Lung (tissue), 12 donors: ENCODE data around the gene SMTNL1. TPM values are rescaled to one million over a fixed set of nuclear protein-coding genes. Genes with fewer than 3 reads are reported as not detected.
A peak's percentile ranks its signal among the peaks of the same experiment; 100 is the strongest.

Source experiments
- ATAC-seq: fragments of 200-7000 bp; cut with Tn5 transposase; one replicate; pipeline ENCODE4 v1.9.1; 2020; ENCODE audit warnings: moderate number of reproducible peaks; ENCODE audit not compliant: insufficient read depth, low FRiP score
- DNase-seq, 3 donors: peaks; one replicate each; pipeline ENCODE4 v3.0.0-alpha.2; 2013 to 2017
- H3K27ac ChIP-seq, 2 donors: one replicate each; pipeline ENCODE4 v1.5.1; 2013; ENCODE audit warnings: mild to moderate bottlenecking in 2 of 2, moderate library complexity in 2 of 2, control low read depth in 1 of 2, inconsistent platforms in 1 of 2, low read depth in 1 of 2, low read length in 1 of 2
- H3K27me3 ChIP-seq, 3 donors: one replicate each; pipeline ENCODE4 v1.5.1; 2013; ENCODE audit warnings: low read length in 2 of 3; ENCODE audit not compliant: control insufficient read depth in 3 of 3, insufficient read depth in 3 of 3
- H3K36me3 ChIP-seq, 4 donors: one replicate each; pipeline ENCODE4 v1.5.1; 2013; ENCODE audit warnings: low read length in 4 of 4, mild to moderate bottlenecking in 1 of 4, moderate library complexity in 1 of 4; ENCODE audit not compliant: control insufficient read depth in 4 of 4, insufficient read depth in 4 of 4
- H3K4me1 ChIP-seq, 5 donors: one replicate each; pipeline ENCODE4 v1.5.1; 2013; ENCODE audit warnings: low read length in 5 of 5, mild to moderate bottlenecking in 2 of 5, moderate library complexity in 1 of 5; ENCODE audit not compliant: control insufficient read depth in 5 of 5, insufficient read depth in 5 of 5
- H3K4me3 ChIP-seq: one replicate; pipeline ENCODE4 v1.5.1; 2013; ENCODE audit warnings: mild to moderate bottlenecking, control low read depth, moderate library complexity
- H3K9ac ChIP-seq, 2 donors: one replicate each; pipeline ENCODE4 v1.5.1; 2013; ENCODE audit warnings: low read length in 2 of 2, control low read depth in 1 of 2; ENCODE audit not compliant: insufficient read depth in 1 of 2
- H3K9me3 ChIP-seq, 4 donors: one replicate each; pipeline ENCODE4 v1.5.1; 2013; ENCODE audit warnings: low read length in 3 of 4, mild to moderate bottlenecking in 1 of 4, moderate library complexity in 1 of 4; ENCODE audit not compliant: control insufficient read depth in 4 of 4, insufficient read depth in 3 of 4
- CTCF ChIP-seq: IDR thresholded peaks from 2 replicates; pipeline ENCODE4 v1.5.1; 2012; ENCODE audit warnings: mild to moderate bottlenecking; ENCODE audit errors: control extremely low read depth, extremely low read depth
- WGBS, 2 donors: extraction: QIAGEN DNeasy Blood & Tissue Kit; methylation state at CpG; one replicate each; pipeline ENCODE4 v1.1.7; 2013; 5-methylcytosine and 5-hydroxymethylcytosine counted together
- polyA plus RNA-seq, 2 donors: library from polyadenylated mRNA; stranded (reverse); fragments of 200-250 nt; gene quantifications; one replicate each; pipeline ENCODE4 v1.2.1, GENCODE V29; 2013
- total RNA-seq, 2 donors: library from RNA; depleted of rRNA in 1 of 2; stranded (reverse); fragments of >200 nt in 1 of 2; gene quantifications; one replicate each; pipeline ENCODE4 v1.2.1, GENCODE V29; 2014 to 2021
- donor health status: control.
- donor health status: control.
- donor health status: Bipolar disorder and iron deficiency.
- donor health status: healthy.
- donor health status: DM: yes; HTN: yes; CAD: no.

Gene SMTNL1
- total and polyA plus RNA-seq, 4 donors = not detected

GRCh38 chr11:57515332-57516060 is 21.9 kb upstream of the SMTNL1 start, which contains the start of gene SLC43A1:
SLC43A1 (minus strand) TSS chr11:57515702; CDS start chr11:57514111, 1,591 bp downstream.
- peak within 1 kb of the TSS in 1 of 2 donors; percentile 47 for H3K9ac ChIP-seq
- H3K9me3 ChIP-seq = no peaks in the 10 kb centered on the region
- peaks cover 0 to 8% (median 4%) of the 10 kb centered on the region in 5 donors for H3K4me1 ChIP-seq
- peak; percentile 68 for ATAC-seq
- H3K27ac ChIP-seq = peak within 1 kb of the TSS; percentile 15 to 55
- DNase-seq = peak; percentile 63 to 81 (median 66)
- 0% methylated on average over 63 to 66 of the region's 66 CpGs for WGBS, 2 donors
- H3K27me3 ChIP-seq = peaks cover 0 to 4% (median 0%) of the 10 kb centered on the region in 3 donors
- no peaks in the 10 kb centered on the region for H3K36me3 ChIP-seq
- peak within 1 kb of the TSS; percentile 74 for H3K4me3 ChIP-seq
- TF ChIP-seq CTCF = no peak

GRCh38 chr11:57516061-57516443 is 21.3 kb upstream of the SMTNL1 start:
- WGBS, 2 donors = 20 to 23% methylated on average over 5 of the region's 5 CpGs
- Histone ChIP-seq H3K9ac (peak overlapping the region in 1 of 2 donors; percentile 1), H3K27ac (peak overlapping the region; percentile 15 to 55), H3K9me3 (no peaks in the 10 kb centered on the region), H3K27me3 (peaks cover 0 to 4% (median 0%) of the 10 kb centered on the region in 3 donors), H3K4me3 (peak overlapping the region; percentile 74), H3K36me3 (no peaks in the 10 kb centered on the region), H3K4me1 (peaks cover 0 to 8% (median 4%) of the 10 kb centered on the region in 5 donors)
- TF ChIP-seq CTCF = no peak
- no peak for ATAC-seq
- DNase-seq = no peak

- no peak overlapping the region for H3K9ac ChIP-seq
- DNase-seq = no peak
- H3K36me3 ChIP-seq = no peaks in the 10 kb centered on the region
- whole genome bisulfite sequencing, 2 donors = 87 to 96% methylated on average over 2 of the region's 2 CpGs
- no peak overlapping the region for H3K4me3 ChIP-seq
- H3K9me3 ChIP-seq = no peaks in the 10 kb centered on the region
- peaks cover 0 to 2% (median 0%) of the 10 kb centered on the region in 3 donors for H3K27me3 ChIP-seq
- no peak for TF ChIP-seq CTCF
- no peak overlapping the region for H3K27ac ChIP-seq
- ATAC-seq = no peak
- peaks cover 0 to under 1% (median 0%) of the 10 kb centered on the region in 5 donors for H3K4me1 ChIP-seq
Observed at GRCh38 chr11:57521116-57521515, 16.3 kb upstream of the SMTNL1 start.
